AG04449 (cell line): ENCODE data around the gene OXNAD1.

Source experiments
- CTCF ChIA-PET: fragments of 350-600 bp; formaldehyde crosslinking; extraction: SDS; loops from one replicate; lab custom pipeline; 2021; ENCODE audit warnings: antibody characterized with exemption; lab: Yijun Ruan, JAX
- POLR2A ChIA-PET: fragments of 400-600, 350-600 bp; formaldehyde crosslinking; extraction: SDS; loops from one replicate; lab custom pipeline; 2020; ENCODE audit warnings: antibody characterized with exemption, inconsistent platforms; lab: Yijun Ruan, JAX
- DNase-seq: peaks from one replicate; pipeline ENCODE4 v3.0.0-alpha.2; 2010; ENCODE audit warnings: low read depth, low spot score
- H3K4me3 ChIP-seq: 2 replicates; pipeline ENCODE4 v1.5.1; 2011; ENCODE audit warnings: low read depth, mild to moderate bottlenecking, control low read depth, low read length
- TF ChIP-seq, protein P1 (sequence below): IDR thresholded peaks from one replicate; pipeline ENCODE4 v1.5.1; 2011; ENCODE audit warnings: mild to moderate bottlenecking, moderate library complexity, low read length, control low read depth, inconsistent platforms; ENCODE audit not compliant: insufficient read depth; ENCODE audit errors: missing control alignments

The OXNAD1 gene

DNA sequence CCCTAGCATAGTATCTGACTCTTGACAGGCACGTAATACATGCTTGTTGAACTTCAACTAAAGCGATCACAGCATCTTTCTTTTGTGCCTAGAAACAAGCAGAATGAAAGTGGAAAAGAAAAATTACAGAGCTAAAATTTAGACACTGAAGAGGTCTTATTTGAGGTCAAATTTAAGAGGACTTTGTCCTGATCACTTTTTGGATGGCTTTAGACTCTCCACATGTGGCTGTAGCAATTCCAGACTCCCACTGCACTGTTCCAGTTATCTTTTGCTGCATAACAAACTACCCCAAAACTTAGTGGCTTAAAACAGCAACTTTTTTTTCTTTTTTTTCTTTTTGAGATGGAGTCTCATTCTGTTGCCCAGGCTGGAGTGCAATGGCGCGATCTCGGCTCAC lies 23.8 kb upstream of the OXNAD1 start:
- no peak overlapping the region for H3K4me3 ChIP-seq
- ChIA-PET POLR2A (no interaction called here), CTCF (interaction anchor here (0.7 to 4.7 kb wide), 6 partner anchors 11 to 1133 kb away, joined by 3 to 86 read pairs (median 3); no protein-coding TSS in a partner anchor)
- TF ChIP-seq, protein P1, sequence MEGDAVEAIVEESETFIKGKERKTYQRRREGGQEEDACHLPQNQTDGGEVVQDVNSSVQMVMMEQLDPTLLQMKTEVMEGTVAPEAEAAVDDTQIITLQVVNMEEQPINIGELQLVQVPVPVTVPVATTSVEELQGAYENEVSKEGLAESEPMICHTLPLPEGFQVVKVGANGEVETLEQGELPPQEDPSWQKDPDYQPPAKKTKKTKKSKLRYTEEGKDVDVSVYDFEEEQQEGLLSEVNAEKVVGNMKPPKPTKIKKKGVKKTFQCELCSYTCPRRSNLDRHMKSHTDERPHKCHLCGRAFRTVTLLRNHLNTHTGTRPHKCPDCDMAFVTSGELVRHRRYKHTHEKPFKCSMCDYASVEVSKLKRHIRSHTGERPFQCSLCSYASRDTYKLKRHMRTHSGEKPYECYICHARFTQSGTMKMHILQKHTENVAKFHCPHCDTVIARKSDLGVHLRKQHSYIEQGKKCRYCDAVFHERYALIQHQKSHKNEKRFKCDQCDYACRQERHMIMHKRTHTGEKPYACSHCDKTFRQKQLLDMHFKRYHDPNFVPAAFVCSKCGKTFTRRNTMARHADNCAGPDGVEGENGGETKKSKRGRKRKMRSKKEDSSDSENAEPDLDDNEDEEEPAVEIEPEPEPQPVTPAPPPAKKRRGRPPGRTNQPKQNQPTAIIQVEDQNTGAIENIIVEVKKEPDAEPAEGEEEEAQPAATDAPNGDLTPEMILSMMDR: no peak
- DNase-seq: no peak

GRCh38 chr3:16242177-16242576 lies 22.8 kb upstream of the OXNAD1 start:
- TF ChIP-seq, protein P1: no peak
- no peak overlapping the region for H3K4me3 ChIP-seq
- ChIA-PET POLR2A (no interaction called here), CTCF (interaction anchor here (0.9 to 4.7 kb wide), 5 partner anchors 9 to 426 kb away, joined by 3 to 86 read pairs (median 5); no protein-coding TSS in a partner anchor)
- DNase-seq: no peak

DNA sequence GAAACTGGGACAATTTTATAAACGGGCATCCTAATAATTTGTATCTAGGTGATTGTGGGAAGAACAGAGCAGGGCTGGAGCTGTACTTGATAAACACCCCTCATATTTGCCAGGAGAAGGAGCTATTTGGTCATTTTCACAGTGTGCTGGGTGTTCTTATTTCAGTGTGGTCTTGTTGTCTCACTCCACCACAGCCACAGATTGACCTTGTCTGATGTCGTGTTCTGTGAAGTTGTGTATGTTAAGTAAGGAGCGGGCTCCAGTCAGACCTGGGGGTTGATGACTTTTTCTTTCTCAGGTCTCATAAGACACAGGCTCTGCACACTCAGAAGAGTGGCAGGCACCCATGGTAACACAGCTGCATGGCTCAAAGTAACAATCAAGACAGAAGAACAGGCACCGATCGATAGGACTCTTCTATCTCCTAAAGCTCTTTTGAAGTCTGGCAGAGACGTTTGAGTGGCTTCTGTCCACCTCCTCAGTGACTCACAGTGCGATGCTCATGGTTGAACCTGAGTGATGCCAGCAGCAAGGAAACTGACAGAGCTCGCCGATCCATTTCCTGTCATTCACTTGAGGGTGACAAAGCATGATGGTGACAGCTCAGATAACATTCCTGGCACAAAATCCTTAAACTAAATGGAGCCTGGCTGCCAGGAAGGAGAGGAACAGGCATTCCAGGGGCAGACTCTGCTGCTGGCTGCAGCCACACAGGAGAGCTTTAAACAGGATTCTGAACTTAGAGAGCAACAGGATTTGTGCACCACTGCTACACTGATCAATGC lies 21.1 kb upstream of the OXNAD1 start:
- DNase-seq: no peak
- TF ChIP-seq, protein P1: no peak
- ChIA-PET POLR2A (interaction anchor here (0.6 to 0.7 kb wide), 3 partner anchors 21 to 390 kb away, joined by 3 to 5 read pairs (median 4); partner anchors contain the start of genes DPH3, GALNT15 and OXNAD1), CTCF (interaction anchor here (0.5 to 4.7 kb wide), 21 partner anchors 8 to 448 kb away, joined by 3 to 86 read pairs (median 4); partner anchors contain the start of genes DPH3 and OXNAD1)
- no peak overlapping the region for H3K4me3 ChIP-seq

GRCh38 chr3:16245609-16246008 lies 19.4 kb upstream of the OXNAD1 start:
- CTCF ChIA-PET: interaction anchor here (0.7 to 1.7 kb wide), 13 partner anchors 9 to 1045 kb away, joined by 3 to 20 read pairs (median 4); no protein-coding TSS in a partner anchor
- DNase-seq: no peak
- H3K4me3 ChIP-seq: no peak overlapping the region
- TF ChIP-seq, protein P1: no peak
- POLR2A ChIA-PET: no interaction called here

DNA sequence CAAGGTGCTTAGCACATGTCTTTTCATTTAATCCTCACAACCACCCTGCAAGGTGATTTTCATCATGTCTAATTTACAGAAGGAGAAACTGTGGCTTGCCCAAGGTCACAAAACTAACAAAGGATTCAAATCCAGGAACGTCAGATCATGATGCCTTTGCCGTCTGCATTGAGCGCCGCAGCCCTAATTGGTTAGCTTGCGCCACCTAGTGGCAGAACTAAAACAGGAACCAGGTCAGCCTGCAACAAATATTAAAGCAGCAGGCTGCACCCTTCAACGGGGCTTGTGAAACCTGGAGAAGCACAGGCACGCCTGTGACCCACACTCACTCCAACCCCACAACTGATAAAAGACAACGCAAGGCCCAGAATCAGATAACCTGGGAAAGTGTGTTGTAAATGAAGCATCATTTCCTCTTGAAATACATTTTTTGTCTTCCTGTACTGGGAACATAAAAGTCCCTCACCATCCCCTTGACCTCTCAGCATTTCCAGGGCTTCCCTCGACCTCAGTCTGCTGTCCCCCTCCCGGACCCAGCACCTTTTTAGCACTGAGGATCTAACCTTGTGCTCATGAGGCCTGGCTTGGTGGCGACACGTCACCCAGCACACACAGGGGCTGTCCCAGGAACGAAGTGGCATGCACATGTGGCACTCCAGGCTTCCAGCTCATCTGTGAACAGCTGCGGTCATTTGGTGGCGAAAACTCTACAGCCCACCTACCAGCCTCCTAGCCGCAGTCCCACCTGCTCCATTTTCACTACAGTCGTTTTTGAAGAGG lies 17.5 kb upstream of the OXNAD1 start:
- ChIA-PET POLR2A (no interaction called here), CTCF (interaction anchor here (0.7 to 2.6 kb wide), 27 partner anchors 8 to 613 kb away, joined by 3 to 50 read pairs (median 4); partner anchors contain the start of genes DPH3 and OXNAD1)
- no peak overlapping the region for H3K4me3 ChIP-seq
- TF ChIP-seq, protein P1: peak; percentile 82
- peak; percentile 31 for DNase-seq
